GM21526 (cell line): ENCODE measurements around the gene ZBTB34.
A peak's percentile ranks its signal among the peaks of the same experiment; 100 is the strongest.

Source experiments
- ATAC-seq: cut with Tn5 transposase; IDR thresholded peaks from one replicate; pipeline ENCODE4 v1.9.1; 2021; ENCODE audit warnings: moderate library complexity; ENCODE audit not compliant: unreplicated experiment, low FRiP score

Gene ZBTB34

GRCh38 chr9:126914458-126915280 is 54.2 kb downstream of the ZBTB34 start, which contains the start of gene RALGPS1:
Gene RALGPS1, plus strand, starts transcription at chr9:126914782. Its CDS starts 47,508 bp downstream, at chr9:126962290.
- peak; percentile 92 for ATAC-seq

- no peak for ATAC-seq
These were observed 54.9 kb downstream of the ZBTB34 start for GRCh38 chr9:126915281-126915816.

GRCh38 chr9:126915846-126916543 is 55.6 kb downstream of the ZBTB34 start:
- no peak for ATAC-seq

- ATAC-seq, result no peak
These were observed 56.5 kb downstream of the ZBTB34 start for GRCh38 chr9:126916909-126917308.

- ATAC-seq, result no peak
These were observed 58.8 kb downstream of the ZBTB34 start for GRCh38 chr9:126919193-126919592.

- no peak for ATAC-seq
These were observed 65.4 kb downstream of the ZBTB34 start for GRCh38 chr9:126925876-126926275.

GRCh38 chr9:126926364-126926763 is 65.9 kb downstream of the ZBTB34 start:
- ATAC-seq, result no peak

GRCh38 chr9:126927419-126927818 is 67.0 kb downstream of the ZBTB34 start:
- no peak for ATAC-seq

- no peak for ATAC-seq
These were observed 72.5 kb downstream of the ZBTB34 start for GRCh38 chr9:126932871-126933321.

- ATAC-seq, result no peak
These were observed 73.0 kb downstream of the ZBTB34 start for GRCh38 chr9:126933334-126933980.

- no peak for ATAC-seq
These were observed 74.0 kb downstream of the ZBTB34 start for GRCh38 chr9:126934441-126934840.
